Caco-2 (cell line): ENCODE measurements around the gene RFX2. TPM values are rescaled to one million over a fixed set of nuclear protein-coding genes. Genes with fewer than 3 reads are reported as not detected.
A peak's percentile ranks its signal among the peaks of the same experiment; 100 is the strongest.

Experiments
- BruUV-seq: library from RNA; stranded (reverse); fragments of 400-500 nt; replicated peaks from 2 replicates; lab custom pipeline; 2021; lab: Mats Ljungman, UMichigan
- CTCF ChIA-PET: fragments of 300-600 bp; sonication (Branson Sonifier 250); formaldehyde crosslinking; loops from one replicate; lab custom pipeline; 2022; ENCODE audit warnings: antibody characterized with exemption; lab: Charles Lee
- POLR2A ChIA-PET: fragments of 300-600 bp; sonication (Branson Sonifier 250); formaldehyde crosslinking; loops from one replicate; lab custom pipeline; 2022; ENCODE audit warnings: antibody characterized with exemption; lab: Charles Lee
- DNase-seq, 2 experiments: peaks; one replicate each; pipeline versions ENCODE4 v3.0.0 to v3.0.0-alpha.2; 2020 to 2022
- H3K27me3 ChIP-seq: replicated peaks from 2 replicates; pipeline ENCODE4 v1.6.0; 2011; ENCODE audit warnings: low read length; ENCODE audit not compliant: control insufficient read depth, insufficient read depth
- H3K36me3 ChIP-seq: 2 replicates; pipeline ENCODE4 v1.5.1; 2011; ENCODE audit warnings: low read length; ENCODE audit not compliant: control insufficient read depth, insufficient read depth
- H3K4me1 ChIP-seq: fragments of 250-450 bp; sonication (Bioruptor Pico); 2 replicates; pipeline ENCODE4 v1.5.1; 2020; ENCODE audit warnings: mild to moderate bottlenecking
- H3K4me3 ChIP-seq: 2 replicates; pipeline ENCODE4 v1.5.1; 2011; ENCODE audit warnings: low read depth, mild to moderate bottlenecking, control low read depth, low read length
- H3K9me3 ChIP-seq: fragments of 250-450 bp; sonication (Bioruptor Pico); 2 replicates; pipeline ENCODE4 v1.5.1; 2020; ENCODE audit warnings: mild to moderate bottlenecking, moderate library complexity
- H3K27ac Mint-ChIP-seq: one replicate; pipeline ENCODE4 v1.8.0; 2022; ENCODE audit warnings: mixed read lengths; ENCODE audit not compliant: unreplicated experiment
- H3K27me3 Mint-ChIP-seq: one replicate; pipeline ENCODE4 v1.8.0; 2022; ENCODE audit warnings: mixed read lengths; ENCODE audit not compliant: insufficient read depth, unreplicated experiment
- H3K36me3 Mint-ChIP-seq: one replicate; pipeline ENCODE4 v1.8.0; 2022; ENCODE audit warnings: mild to moderate bottlenecking, mixed read lengths; ENCODE audit not compliant: insufficient read depth, unreplicated experiment
- H3K4me1 Mint-ChIP-seq: one replicate; pipeline ENCODE4 v1.8.0; 2022; ENCODE audit warnings: low read depth, mixed read lengths; ENCODE audit not compliant: unreplicated experiment
- H3K4me3 Mint-ChIP-seq: one replicate; pipeline ENCODE4 v1.8.0; 2022; ENCODE audit warnings: mild to moderate bottlenecking, moderate library complexity, mixed read lengths; ENCODE audit not compliant: unreplicated experiment
- H3K9me3 Mint-ChIP-seq: one replicate; pipeline ENCODE4 v1.8.0; 2022; ENCODE audit warnings: mixed read lengths; ENCODE audit not compliant: unreplicated experiment
- intact Hi-C: fragments of 100-400 bp; cut with micrococcal nuclease; formaldehyde crosslinking; loops from one replicate; pipeline ENCODE4 v1.10.0; 2022; ENCODE audit not compliant: unreplicated experiment
- total RNA-seq: library from RNA; stranded (reverse); gene quantifications from 2 replicates; pipeline ENCODE4 v1.2.3, GENCODE V29; 2022
- TF ChIP-seq, protein P1 (sequence below), 2 experiments: fragments of 200-600 bp in 1 of 2; IDR thresholded peaks; 1 replicate in 1 of 2; 2 replicates in 1 of 2; pipeline versions ENCODE4 v1.5.1 to v1.8.0; 2011 to 2022; ENCODE audit warnings: antibody characterized with exemption in 1 of 2, control low read depth in 1 of 2, inconsistent platforms in 1 of 2, low read depth in 1 of 2, low read length in 1 of 2, mild to moderate bottlenecking in 1 of 2, moderate library complexity in 1 of 2; ENCODE audit not compliant: insufficient read depth in 1 of 2, severe bottlenecking in 1 of 2, unreplicated experiment in 1 of 2

The RFX2 gene
- total RNA-seq, 1 experiment from 2014 or later = 9.3 TPM

DNA sequence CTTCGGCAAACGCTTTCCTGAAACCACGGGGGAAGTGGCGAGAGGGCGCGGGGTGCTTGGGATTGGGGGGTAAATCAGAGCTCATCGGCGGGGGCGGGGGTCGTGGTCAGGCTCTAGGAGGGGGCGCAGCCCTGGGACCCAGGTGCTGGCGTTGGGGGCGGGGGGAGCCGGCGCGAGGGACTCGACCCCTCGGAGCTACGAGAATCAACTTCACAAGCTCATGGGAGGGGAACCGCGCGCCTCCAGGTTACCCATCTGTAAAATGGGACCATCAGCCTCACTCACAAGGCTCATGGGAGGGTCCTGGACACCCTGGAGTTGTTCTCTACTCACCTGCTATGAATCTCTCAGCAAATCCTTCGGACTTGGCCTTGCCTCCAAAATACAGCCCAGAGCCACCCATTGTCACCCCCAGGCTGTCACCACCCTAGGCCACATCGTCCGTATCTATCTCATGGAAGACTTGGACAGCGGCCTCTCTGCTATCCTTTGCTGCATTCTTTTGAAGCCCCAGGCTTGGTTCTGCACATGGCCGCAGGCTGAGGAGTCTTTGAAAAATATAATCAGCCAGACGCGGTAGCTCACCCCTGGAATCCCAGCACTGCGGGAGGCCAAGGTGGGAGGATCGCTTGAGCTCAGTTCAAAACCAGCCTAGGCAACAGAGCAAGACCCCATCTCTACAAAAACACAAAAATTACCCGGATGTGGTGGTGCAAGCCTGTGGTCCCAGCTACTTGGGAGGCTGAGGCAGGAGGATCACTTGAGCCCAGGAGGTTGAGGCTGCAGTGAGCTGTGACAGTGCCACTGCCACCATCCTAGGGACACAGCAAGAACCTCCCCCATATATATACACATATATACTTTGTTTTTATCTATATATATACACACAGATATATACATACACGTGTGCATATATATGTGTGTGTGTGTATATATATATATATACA, 131.4 kb downstream of the RFX2 start:
- intact Hi-C loops = loop anchor here (5.0 kb wide), 1 partner anchor 448 kb away; no protein-coding TSS in a partner anchor
- ChIA-PET POLR2A (interaction anchor here (0.6 kb wide), 1 partner anchor 77 kb away, joined by 7 read pairs; no protein-coding TSS in a partner anchor), CTCF (interaction anchor here (1.0 kb wide), 1 partner anchor 43 kb away, joined by 5 read pairs; no protein-coding TSS in a partner anchor)
- Mint-ChIP-seq H3K4me1 (peaks cover 19% of the 10 kb centered on the region), H3K27ac (peak overlapping the region; percentile 91), H3K36me3 (peaks cover 27% of the 10 kb centered on the region), H3K4me3 (peak overlapping the region; percentile 98), H3K27me3 (no peaks in the 10 kb centered on the region), H3K9me3 (no peaks in the 10 kb centered on the region)
- TF ChIP-seq, protein P1, sequence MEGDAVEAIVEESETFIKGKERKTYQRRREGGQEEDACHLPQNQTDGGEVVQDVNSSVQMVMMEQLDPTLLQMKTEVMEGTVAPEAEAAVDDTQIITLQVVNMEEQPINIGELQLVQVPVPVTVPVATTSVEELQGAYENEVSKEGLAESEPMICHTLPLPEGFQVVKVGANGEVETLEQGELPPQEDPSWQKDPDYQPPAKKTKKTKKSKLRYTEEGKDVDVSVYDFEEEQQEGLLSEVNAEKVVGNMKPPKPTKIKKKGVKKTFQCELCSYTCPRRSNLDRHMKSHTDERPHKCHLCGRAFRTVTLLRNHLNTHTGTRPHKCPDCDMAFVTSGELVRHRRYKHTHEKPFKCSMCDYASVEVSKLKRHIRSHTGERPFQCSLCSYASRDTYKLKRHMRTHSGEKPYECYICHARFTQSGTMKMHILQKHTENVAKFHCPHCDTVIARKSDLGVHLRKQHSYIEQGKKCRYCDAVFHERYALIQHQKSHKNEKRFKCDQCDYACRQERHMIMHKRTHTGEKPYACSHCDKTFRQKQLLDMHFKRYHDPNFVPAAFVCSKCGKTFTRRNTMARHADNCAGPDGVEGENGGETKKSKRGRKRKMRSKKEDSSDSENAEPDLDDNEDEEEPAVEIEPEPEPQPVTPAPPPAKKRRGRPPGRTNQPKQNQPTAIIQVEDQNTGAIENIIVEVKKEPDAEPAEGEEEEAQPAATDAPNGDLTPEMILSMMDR (IDR thresholded peaks at IDR 0.05; ENCODE audit: insufficient read depth in 1 of 2, low read depth in 1 of 2, low read length in 1 of 2, severe bottlenecking in 1 of 2, unreplicated experiment in 1 of 2) = no peak
- no peaks in the 10 kb centered on the region for H3K27me3 ChIP-seq
- H3K4me1 ChIP-seq = peaks cover 23% of the 10 kb centered on the region
- no peak for DNase-seq
- no peaks in the 10 kb centered on the region for H3K9me3 ChIP-seq
- peak overlapping the region; percentile 95 for H3K4me3 ChIP-seq
- no peaks in the 10 kb centered on the region for H3K36me3 ChIP-seq
- TSS peak; percentile 73 for BruUV-seq

DNA sequence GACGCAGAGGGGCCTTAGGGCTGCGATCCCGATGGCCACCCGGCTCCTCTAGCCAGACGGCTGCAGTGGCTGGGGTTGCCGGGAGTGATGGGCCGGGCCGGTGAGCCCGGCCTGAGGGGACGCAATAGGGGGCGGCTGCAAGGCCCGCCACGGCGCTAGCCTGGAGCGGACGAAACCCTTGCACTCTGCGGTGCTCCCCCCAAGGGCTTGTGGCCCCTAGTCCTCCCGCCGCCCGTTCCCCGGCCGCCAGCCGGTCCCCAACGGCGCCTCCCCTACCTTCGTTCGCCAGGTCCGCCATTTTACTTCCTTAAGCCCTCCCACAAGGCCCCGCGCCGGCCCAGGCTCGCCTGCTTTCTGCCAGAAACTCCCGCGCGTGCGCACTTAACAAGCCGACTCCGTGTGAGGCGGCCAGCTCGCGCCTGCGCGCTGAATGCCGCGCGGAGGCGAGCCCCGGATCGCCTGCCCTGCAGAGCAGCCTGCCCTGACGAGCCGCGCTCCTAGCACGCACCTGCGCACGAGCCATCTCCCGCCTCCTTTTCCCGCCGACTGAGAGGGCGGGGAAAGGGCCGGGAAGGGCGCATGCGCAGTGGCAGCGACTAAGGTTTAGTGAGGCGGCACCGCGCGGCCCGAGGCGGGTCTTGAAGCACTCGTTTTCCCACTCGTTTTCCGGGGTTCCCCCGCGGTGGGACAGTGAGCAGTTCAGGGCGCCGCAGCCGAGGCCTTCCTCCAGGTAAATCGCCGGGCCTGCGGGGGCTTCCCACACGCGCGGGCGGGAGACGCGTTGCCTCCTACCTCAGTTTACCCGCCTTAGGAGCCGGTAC, 132.3 kb downstream of the RFX2 start, which contains the start of gene RANBP3:
Gene RANBP3 (minus strand): TSS at position 356 of the 821 bp plus-strand sequence. CDS start 58 bp downstream, at position 298.
- no peaks in the 10 kb centered on the region for H3K27me3 ChIP-seq
- Mint-ChIP-seq H3K4me1 (peaks cover 19% of the 10 kb centered on the region), H3K4me3 (peak within 1 kb of the TSS; percentile 98), H3K27me3 (no peaks in the 10 kb centered on the region), H3K27ac (peak within 1 kb of the TSS; percentile 91), H3K36me3 (peaks cover 27% of the 10 kb centered on the region), H3K9me3 (no peaks in the 10 kb centered on the region)
- DNase-seq = peak; percentile 98
- H3K9me3 ChIP-seq = no peaks in the 10 kb centered on the region
- H3K4me3 ChIP-seq = peak within 1 kb of the TSS; percentile 95
- POLR2A ChIA-PET = interaction anchor here (0.6 kb wide), 1 partner anchor 78 kb away, joined by 7 read pairs; no protein-coding TSS in a partner anchor
- intact Hi-C loops = loop anchor here (5.0 kb wide), 1 partner anchor 449 kb away; no protein-coding TSS in a partner anchor
- H3K4me1 ChIP-seq = peaks cover 23% of the 10 kb centered on the region
- no TSS peak for BruUV-seq
- CTCF ChIA-PET = interaction anchor here (0.6 to 1.0 kb wide), 4 partner anchors 9 to 66 kb away, joined by 3 to 5 read pairs (median 4); no protein-coding TSS in a partner anchor
- TF ChIP-seq, protein P1 (IDR thresholded peaks at IDR 0.05; ENCODE audit: insufficient read depth in 1 of 2, low read depth in 1 of 2, low read length in 1 of 2, severe bottlenecking in 1 of 2, unreplicated experiment in 1 of 2) = no peak
- H3K36me3 ChIP-seq = no peaks in the 10 kb centered on the region; the same call in 1 of the 2 replicates
